ENCODE results near the gene PKD1L1. TPM values are rescaled to one million over a fixed set of nuclear protein-coding genes. Genes with fewer than 3 reads are reported as not detected.

The PKD1L1 gene
- total RNA-seq, 1 experiment from 2014 or later, result not detected

DNA sequence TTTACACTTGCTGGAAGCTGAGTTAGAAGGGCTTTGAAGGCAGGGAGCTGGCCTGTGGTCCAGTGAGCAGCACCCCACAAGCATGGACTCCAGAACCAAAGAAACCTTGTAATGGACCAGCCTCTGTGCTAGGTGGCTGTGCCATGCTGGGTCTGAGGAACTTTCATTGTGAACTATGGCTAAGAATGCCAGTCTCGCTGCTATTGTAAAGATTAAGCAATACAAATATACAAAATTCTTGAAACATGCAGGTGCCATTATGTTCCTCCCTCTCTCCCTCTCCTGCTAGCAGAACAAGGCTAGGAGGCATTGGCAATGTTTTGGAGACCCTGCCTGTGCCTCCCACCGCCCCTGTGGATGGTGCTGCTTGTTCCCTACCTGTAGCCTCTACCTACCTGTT lies 105.0 kb downstream of the PKD1L1 start:
- intact Hi-C loops (cut with micrococcal nuclease; ENCODE audit: unreplicated experiment), result no loop called here
- Histone ChIP-seq H3K4me1 (ENCODE audit: insufficient read depth, low read length, poor library complexity, severe bottlenecking) (no peaks in the 10 kb centered on the region), H3K27me3 (replicated peaks; ENCODE audit: insufficient read depth, low read depth, low read length, poor library complexity) (peaks cover 32% of the 10 kb centered on the region), H3K9me3 (ENCODE audit: low read depth, low read length, poor library complexity, severe bottlenecking) (no peaks in the 10 kb centered on the region), H3K27ac (ENCODE audit: low read depth, low read length, poor library complexity, severe bottlenecking) (no peak overlapping the region), H3K36me3 (ENCODE audit: insufficient read depth, low read length, poor library complexity, severe bottlenecking) (no peaks in the 10 kb centered on the region), H3K4me3 (ENCODE audit: low read depth, low read length, poor library complexity, severe bottlenecking) (no peak overlapping the region)
- ChIA-PET POLR2A (ENCODE audit: low non-redundant PET) (no interaction called here), CTCF (no interaction called here)
- no peak for DNase-seq (ENCODE audit: low spot score)
- no peak for TF ChIP-seq EZH2 (IDR thresholded peaks at IDR 0.05; ENCODE audit: borderline replicate concordance, low read depth, low read length, poor library complexity, severe bottlenecking)
- TF ChIP-seq, protein P1, sequence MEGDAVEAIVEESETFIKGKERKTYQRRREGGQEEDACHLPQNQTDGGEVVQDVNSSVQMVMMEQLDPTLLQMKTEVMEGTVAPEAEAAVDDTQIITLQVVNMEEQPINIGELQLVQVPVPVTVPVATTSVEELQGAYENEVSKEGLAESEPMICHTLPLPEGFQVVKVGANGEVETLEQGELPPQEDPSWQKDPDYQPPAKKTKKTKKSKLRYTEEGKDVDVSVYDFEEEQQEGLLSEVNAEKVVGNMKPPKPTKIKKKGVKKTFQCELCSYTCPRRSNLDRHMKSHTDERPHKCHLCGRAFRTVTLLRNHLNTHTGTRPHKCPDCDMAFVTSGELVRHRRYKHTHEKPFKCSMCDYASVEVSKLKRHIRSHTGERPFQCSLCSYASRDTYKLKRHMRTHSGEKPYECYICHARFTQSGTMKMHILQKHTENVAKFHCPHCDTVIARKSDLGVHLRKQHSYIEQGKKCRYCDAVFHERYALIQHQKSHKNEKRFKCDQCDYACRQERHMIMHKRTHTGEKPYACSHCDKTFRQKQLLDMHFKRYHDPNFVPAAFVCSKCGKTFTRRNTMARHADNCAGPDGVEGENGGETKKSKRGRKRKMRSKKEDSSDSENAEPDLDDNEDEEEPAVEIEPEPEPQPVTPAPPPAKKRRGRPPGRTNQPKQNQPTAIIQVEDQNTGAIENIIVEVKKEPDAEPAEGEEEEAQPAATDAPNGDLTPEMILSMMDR (conservative IDR thresholded peaks at IDR 0.05; ENCODE audit: low read depth, low read length), result no peak
- BruUV-seq (replicated peaks), result no TSS peak

DNA sequence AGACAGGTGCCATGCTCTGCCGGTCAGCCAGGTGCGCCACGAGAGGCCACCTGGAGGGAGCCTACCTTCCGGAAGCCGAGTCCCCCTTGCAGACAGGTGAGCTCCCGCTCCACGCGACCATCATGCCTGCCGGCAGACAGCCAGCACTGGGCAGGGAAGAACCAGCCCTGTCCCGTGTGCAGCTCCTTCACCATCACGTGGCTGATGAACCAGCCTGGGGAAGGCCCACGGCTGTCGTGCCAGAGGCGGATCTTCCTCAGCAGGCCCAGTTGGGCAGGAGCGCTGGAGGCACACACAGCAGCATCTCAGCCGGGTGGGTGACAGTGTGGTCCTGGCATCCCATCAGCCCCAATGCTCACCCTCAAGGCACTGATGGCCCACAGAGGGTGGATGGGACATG lies 108.9 kb downstream of the PKD1L1 start:
- H3K27me3 ChIP-seq (replicated peaks; ENCODE audit: insufficient read depth, low read depth, low read length, poor library complexity), result peaks cover 25% of the 10 kb centered on the region
- no peak overlapping the region for H3K27ac ChIP-seq (ENCODE audit: low read depth, low read length, poor library complexity, severe bottlenecking)
- no peaks in the 10 kb centered on the region for H3K36me3 ChIP-seq (ENCODE audit: insufficient read depth, low read length, poor library complexity, severe bottlenecking)
- no peaks in the 10 kb centered on the region for H3K4me1 ChIP-seq (ENCODE audit: insufficient read depth, low read length, poor library complexity, severe bottlenecking)
- TF ChIP-seq, protein P1 (conservative IDR thresholded peaks at IDR 0.05; ENCODE audit: low read depth, low read length), result no peak
- no peak for TF ChIP-seq EZH2 (IDR thresholded peaks at IDR 0.05; ENCODE audit: borderline replicate concordance, low read depth, low read length, poor library complexity, severe bottlenecking)
- intact Hi-C loops (cut with micrococcal nuclease; ENCODE audit: unreplicated experiment), result no loop called here
- no peaks in the 10 kb centered on the region for H3K9me3 ChIP-seq (ENCODE audit: low read depth, low read length, poor library complexity, severe bottlenecking)
- POLR2A ChIA-PET (ENCODE audit: low non-redundant PET), result no interaction called here
- no peak for DNase-seq (ENCODE audit: low spot score)
- H3K4me3 ChIP-seq (ENCODE audit: low read depth, low read length, poor library complexity, severe bottlenecking), result no peak overlapping the region
- BruUV-seq (replicated peaks), result no TSS peak
- CTCF ChIA-PET, result no interaction called here

DNA sequence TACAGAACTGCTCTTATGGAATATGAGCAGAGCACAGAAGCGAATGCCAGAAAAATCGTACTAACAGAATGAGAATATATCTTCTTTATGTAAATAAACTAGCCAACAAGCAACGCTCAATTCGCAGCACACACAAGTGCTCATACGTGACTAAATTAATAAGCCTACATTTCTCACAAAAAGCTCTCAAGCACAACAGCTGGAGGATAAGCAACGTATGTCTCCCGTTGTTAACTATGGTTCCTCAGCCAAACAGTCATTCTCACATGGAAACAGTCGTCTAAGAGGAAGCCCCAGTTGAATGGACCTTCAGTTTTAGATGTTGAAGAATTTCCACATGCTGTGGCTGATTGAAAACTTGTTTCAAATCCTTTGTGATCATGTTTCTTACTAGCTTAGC lies 110.4 kb downstream of the PKD1L1 start:
- CTCF ChIA-PET, result no interaction called here

More for the DNA sequence above, 110.4 kb downstream of the PKD1L1 start:
- no peaks in the 10 kb centered on the region for H3K9me3 ChIP-seq (ENCODE audit: low read depth, low read length, poor library complexity, severe bottlenecking)
- DNase-seq (ENCODE audit: low spot score), result no peak
- H3K27me3 ChIP-seq (replicated peaks; ENCODE audit: insufficient read depth, low read depth, low read length, poor library complexity), result peaks cover 25% of the 10 kb centered on the region
- no peaks in the 10 kb centered on the region for H3K4me1 ChIP-seq (ENCODE audit: insufficient read depth, low read length, poor library complexity, severe bottlenecking)
- H3K36me3 ChIP-seq (ENCODE audit: insufficient read depth, low read length, poor library complexity, severe bottlenecking), result no peaks in the 10 kb centered on the region
- TF ChIP-seq EZH2 (IDR thresholded peaks at IDR 0.05; ENCODE audit: borderline replicate concordance, low read depth, low read length, poor library complexity, severe bottlenecking), result no peak
- TF ChIP-seq, protein P1 (conservative IDR thresholded peaks at IDR 0.05; ENCODE audit: low read depth, low read length), result no peak
- BruUV-seq (replicated peaks), result no TSS peak
- POLR2A ChIA-PET (ENCODE audit: low non-redundant PET), result no interaction called here
- H3K4me3 ChIP-seq (ENCODE audit: low read depth, low read length, poor library complexity, severe bottlenecking), result no peak overlapping the region
- intact Hi-C loops (cut with micrococcal nuclease; ENCODE audit: unreplicated experiment), result no loop called here
- no peak overlapping the region for H3K27ac ChIP-seq (ENCODE audit: low read depth, low read length, poor library complexity, severe bottlenecking)
